Glomerular visceral epithelial cell (primary cell): Measurements from ENCODE around the gene INTS11.
A peak's percentile ranks its signal among the peaks of the same experiment; 100 is the strongest.

Experiments used
- DNase-seq: peaks from one replicate; pipeline ENCODE4 v3.0.0-alpha.2; 2016; ENCODE audit errors: extremely low spot score

Gene INTS11

GRCh38 chr1:1299686-1300351 is 24.6 kb downstream of the INTS11 start:
- DNase-seq: no peak

- no peak for DNase-seq
Measured at GRCh38 chr1:1298861-1299685, 25.4 kb downstream of the INTS11 start.

GRCh38 chr1:1297802-1298424 is 26.5 kb downstream of the INTS11 start:
- no peak for DNase-seq

GRCh38 chr1:1296070-1297061 is 28.1 kb downstream of the INTS11 start:
- no peak for DNase-seq

GRCh38 chr1:1295154-1295923 is 29.1 kb downstream of the INTS11 start:
- no peak for DNase-seq

GRCh38 chr1:1294250-1294890 is 30.1 kb downstream of the INTS11 start:
- no peak for DNase-seq

GRCh38 chr1:1293263-1294249 is 30.9 kb downstream of the INTS11 start:
- DNase-seq: no peak

GRCh38 chr1:1292851-1293250 is 31.6 kb downstream of the INTS11 start:
- no peak for DNase-seq

GRCh38 chr1:1292442-1292779 is 32.0 kb downstream of the INTS11 start:
- no peak for DNase-seq

- peak; percentile 76 for DNase-seq
Measured at GRCh38 chr1:1291548-1292441, 32.7 kb downstream of the INTS11 start.

GRCh38 chr1:1291023-1291528 is 33.4 kb downstream of the INTS11 start:
- no peak for DNase-seq

- peak; percentile 72 for DNase-seq
Measured at GRCh38 chr1:1290238-1290731, 34.2 kb downstream of the INTS11 start.

GRCh38 chr1:1287288-1288110 is 37.0 kb downstream of the INTS11 start:
- DNase-seq: no peak

GRCh38 chr1:1286313-1287261 is 37.9 kb downstream of the INTS11 start:
- no peak for DNase-seq

GRCh38 chr1:1285611-1286311 is 38.7 kb downstream of the INTS11 start:
- no peak for DNase-seq
